Spleen (tissue), 11 donors: Measurements from ENCODE around the gene APCDD1L. TPM values are rescaled to one million over a fixed set of nuclear protein-coding genes. Genes with fewer than 3 reads are reported as not detected.

Experiments used
- DNase-seq: peaks from one replicate; pipeline ENCODE4 v3.0.0-alpha.2; 2020
- H3K27ac ChIP-seq, 8 donors: fragments of 200-600 bp; sonication (generic) in 7 of 8; 1 replicate in 4 of 8; 2 replicates in 4 of 8; pipeline versions ENCODE4 v1.5.0 to v1.8.0; 2016 to 2021; ENCODE audit warnings: inconsistent platforms in 4 of 8, mild to moderate bottlenecking in 4 of 8, moderate library complexity in 1 of 8
- H3K27me3 ChIP-seq, 7 donors: fragments of 200-600 bp; sonication (generic) in 6 of 7; replicated peaks in 1 of 7; 1 replicate in 4 of 7; 2 replicates in 3 of 7; pipeline versions ENCODE4 v1.5.0 to v1.8.0; 2016 to 2021; ENCODE audit warnings: inconsistent platforms in 3 of 7, mild to moderate bottlenecking in 1 of 7
- H3K36me3 ChIP-seq, 6 donors: fragments of 200-600 bp; sonication (generic) in 5 of 6; 1 replicate in 4 of 6; 2 replicates in 2 of 6; pipeline versions ENCODE4 v1.5.0 to v1.8.0; 2016 to 2021; ENCODE audit warnings: inconsistent platforms in 2 of 6
- H3K4me1 ChIP-seq, 6 donors: fragments of 200-600 bp; sonication (generic) in 5 of 6; 1 replicate in 3 of 6; 2 replicates in 3 of 6; pipeline versions ENCODE4 v1.5.0 to v1.8.0; 2016 to 2021; ENCODE audit warnings: inconsistent platforms in 3 of 6
- H3K4me3 ChIP-seq, 8 donors: fragments of 200-600 bp; sonication (generic) in 7 of 8; 1 replicate in 4 of 8; 2 replicates in 4 of 8; pipeline versions ENCODE4 v1.5.0 to v1.8.0; 2016 to 2021; ENCODE audit warnings: inconsistent platforms in 4 of 8, mild to moderate bottlenecking in 4 of 8, moderate library complexity in 2 of 8
- H3K9me3 ChIP-seq, 8 donors: fragments of 200-600 bp; sonication (generic) in 7 of 8; 1 replicate in 4 of 8; 2 replicates in 4 of 8; pipeline versions ENCODE4 v1.5.0 to v1.8.0; 2016 to 2021; ENCODE audit warnings: inconsistent platforms in 4 of 8
- POLR2A ChIP-seq, 3 donors: fragments of 450-650 bp; IDR thresholded peaks; one replicate each; pipeline ENCODE4 v1.5.1; 2017; ENCODE audit warnings: antibody characterized with exemption in 3 of 3, mild to moderate bottlenecking in 1 of 3
- POLR2AphosphoS5 ChIP-seq, 3 donors: sonication (generic); formaldehyde crosslinking; IDR thresholded peaks; one replicate each; pipeline ENCODE4 v1.5.1; 2017; ENCODE audit warnings: antibody characterized with exemption in 3 of 3
- WGBS, 5 donors: extraction: QIAGEN DNeasy Blood & Tissue Kit in 3 of 5; methylation state at CpG; one replicate each; pipeline versions ENCODE4 v1.1.5 to v1.1.7; 2013 to 2018; 5-methylcytosine and 5-hydroxymethylcytosine counted together
- intact Hi-C: fragments of 100-400 bp; cut with DNase I; formaldehyde crosslinking; loops from one replicate; pipeline ENCODE4 v1.15.0; 2023; ENCODE audit warnings: low total_unique reads
- polyA plus RNA-seq, 3 donors: library from polyadenylated mRNA; stranded (reverse); fragments of 200-250 nt; gene quantifications; one replicate each; pipeline ENCODE4 v1.2.1, GENCODE V29; 2013
- total RNA-seq, 7 donors: library from RNA; depleted of rRNA in 3 of 7; stranded (reverse); fragments of >200 nt in 3 of 7; fragmentation: NEBNext Ultra II Directional in 4 of 7; extraction: Animal tissue kit (Norgen Biotek cat#: 25700) in 4 of 7; gene quantifications; one replicate each; pipeline versions ENCODE4 v1.1.0 to v1.2.1, GENCODE V29; 2016 to 2021
- TF ChIP-seq, protein P1 (sequence below), 11 experiments: fragments of 200-600 bp in 7 of 11; fragments of 450-650 bp in 4 of 11; sonication (generic) in 4 of 11; IDR thresholded peaks in 8 of 11; conservative IDR thresholded peaks in 3 of 11; 1 replicate in 7 of 11; 2 replicates in 4 of 11; pipeline versions ENCODE4 v1.4.0 to v1.8.0; 2016 to 2021; ENCODE audit warnings: antibody characterized with exemption in 11 of 11, inconsistent platforms in 4 of 11, mild to moderate bottlenecking in 1 of 11
- donor health status: healthy with polysubstance abuse.
- donor health status: DM: no; HTN: no; CAD: no; lungs with moderate emphysema.
- donor health status: DM: no; HTN: no; CAD: no.
- donor health status: Bipolar disorder and iron deficiency.
- donor health status: healthy.
- donor health status: DM: no; HTN: no; CAD: no.
- donor health status: DM: yes; HTN: yes; CAD: no.

Gene APCDD1L
- total and polyA plus RNA-seq, 10 donors, result 0.03 to 0.50 TPM; not detected in 8

DNA sequence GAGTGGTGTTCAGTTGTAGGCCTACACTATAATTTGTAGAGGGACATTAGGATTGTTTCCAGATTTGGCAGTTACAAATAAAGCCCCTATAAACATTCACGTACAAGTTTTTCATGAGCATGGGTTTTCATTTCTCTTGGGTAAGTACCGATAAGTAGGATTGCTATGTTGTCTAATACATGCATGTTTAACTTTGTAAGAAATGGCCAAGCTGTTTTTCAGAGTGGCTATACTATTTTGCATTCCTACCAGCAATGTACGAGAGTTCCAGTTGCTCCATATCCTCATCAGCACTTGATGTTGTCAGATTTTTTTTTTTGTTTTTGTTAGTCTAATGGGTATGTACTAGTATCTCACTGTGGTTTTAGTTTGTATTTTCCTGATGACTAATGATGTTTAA is 11.2 kb upstream of the APCDD1L start:
- no peak for DNase-seq
- Histone ChIP-seq H3K4me3 (no peak overlapping the region), H3K36me3 (no peaks in the 10 kb centered on the region), H3K9me3 (peaks cover 4 to 64% (median 60%) of the 10 kb centered on the region in 8 donors), H3K4me1 (no peaks in the 10 kb centered on the region), H3K27me3 (peaks cover 0 to 4% (median 0%) of the 10 kb centered on the region in 7 donors), H3K27ac (no peak overlapping the region)
- 93 to 97% (median 95%) methylated on average over 3 of the region's 3 CpGs for WGBS, 5 donors
- intact Hi-C loops, result no loop called here
- TF ChIP-seq, protein P1, sequence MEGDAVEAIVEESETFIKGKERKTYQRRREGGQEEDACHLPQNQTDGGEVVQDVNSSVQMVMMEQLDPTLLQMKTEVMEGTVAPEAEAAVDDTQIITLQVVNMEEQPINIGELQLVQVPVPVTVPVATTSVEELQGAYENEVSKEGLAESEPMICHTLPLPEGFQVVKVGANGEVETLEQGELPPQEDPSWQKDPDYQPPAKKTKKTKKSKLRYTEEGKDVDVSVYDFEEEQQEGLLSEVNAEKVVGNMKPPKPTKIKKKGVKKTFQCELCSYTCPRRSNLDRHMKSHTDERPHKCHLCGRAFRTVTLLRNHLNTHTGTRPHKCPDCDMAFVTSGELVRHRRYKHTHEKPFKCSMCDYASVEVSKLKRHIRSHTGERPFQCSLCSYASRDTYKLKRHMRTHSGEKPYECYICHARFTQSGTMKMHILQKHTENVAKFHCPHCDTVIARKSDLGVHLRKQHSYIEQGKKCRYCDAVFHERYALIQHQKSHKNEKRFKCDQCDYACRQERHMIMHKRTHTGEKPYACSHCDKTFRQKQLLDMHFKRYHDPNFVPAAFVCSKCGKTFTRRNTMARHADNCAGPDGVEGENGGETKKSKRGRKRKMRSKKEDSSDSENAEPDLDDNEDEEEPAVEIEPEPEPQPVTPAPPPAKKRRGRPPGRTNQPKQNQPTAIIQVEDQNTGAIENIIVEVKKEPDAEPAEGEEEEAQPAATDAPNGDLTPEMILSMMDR (IDR thresholded peaks at IDR 0.05 in 8 of 11, conservative IDR thresholded peaks at IDR 0.05 in 3 of 11), result no peak
- TF ChIP-seq POLR2A (IDR thresholded peaks at IDR 0.05), result no peak
- no peak for TF ChIP-seq POLR2AphosphoS5 (IDR thresholded peaks at IDR 0.05)

DNA sequence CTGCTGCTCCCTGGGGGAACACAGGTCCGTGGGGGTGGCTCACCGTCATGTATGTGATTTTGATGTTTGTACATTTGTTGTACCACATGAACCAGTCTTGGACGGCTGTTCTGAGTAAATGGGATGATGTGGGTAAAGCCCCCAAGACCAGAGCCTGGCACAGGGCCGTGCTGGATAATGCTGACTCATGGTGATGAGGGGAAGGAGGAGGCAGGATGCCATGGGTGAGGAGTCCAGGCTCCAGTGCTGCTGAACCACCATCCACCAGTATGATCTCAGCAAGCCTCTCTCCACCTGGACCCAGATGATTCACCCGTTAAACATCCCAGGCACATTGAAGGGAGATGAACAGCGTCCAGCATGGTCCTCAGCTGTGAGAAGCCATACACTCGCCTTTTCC is 9.6 kb upstream of the APCDD1L start:
- no peak for TF ChIP-seq POLR2AphosphoS5 (IDR thresholded peaks at IDR 0.05)
- TF ChIP-seq, protein P1 (IDR thresholded peaks at IDR 0.05 in 8 of 11, conservative IDR thresholded peaks at IDR 0.05 in 3 of 11), result no peak
- TF ChIP-seq POLR2A (IDR thresholded peaks at IDR 0.05), result no peak
- no peak overlapping the region for H3K4me3 ChIP-seq
- 74 to 80% (median 75%) methylated on average over 7 of the region's 7 CpGs for WGBS, 5 donors

DNA sequence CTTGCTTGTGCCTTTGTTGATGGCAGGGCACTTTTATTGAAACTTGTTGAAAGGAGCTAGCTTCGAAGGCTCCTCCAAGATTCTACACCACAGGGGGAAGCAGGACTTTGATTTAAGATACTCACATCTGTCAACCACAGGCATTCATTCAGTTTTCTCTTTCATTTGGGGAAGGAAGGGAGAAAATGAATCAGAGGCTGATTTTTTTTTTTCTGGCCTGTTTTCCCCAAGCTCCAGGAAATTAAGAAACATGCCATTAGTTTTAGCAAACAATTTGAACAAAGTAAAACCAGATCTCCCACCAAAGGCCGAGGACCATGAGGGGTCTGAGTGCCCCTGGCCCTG is 8.7 kb upstream of the APCDD1L start:
- DNase-seq, result no peak
- WGBS, 5 donors, result 34 to 50% (median 44%) methylated on average over 2 of the region's 2 CpGs
- H3K4me3 ChIP-seq, result no peak overlapping the region
- no peak overlapping the region for H3K27ac ChIP-seq
- no peaks in the 10 kb centered on the region for H3K36me3 ChIP-seq
- TF ChIP-seq POLR2A (IDR thresholded peaks at IDR 0.05), result no peak
- no peak for TF ChIP-seq POLR2AphosphoS5 (IDR thresholded peaks at IDR 0.05)
- TF ChIP-seq, protein P1 (IDR thresholded peaks at IDR 0.05 in 8 of 11, conservative IDR thresholded peaks at IDR 0.05 in 3 of 11), result no peak
- H3K27me3 ChIP-seq, result no peaks in the 10 kb centered on the region
- H3K9me3 ChIP-seq, result peaks cover 1 to 41% (median 35%) of the 10 kb centered on the region in 8 donors
- intact Hi-C loops, result no loop called here
- H3K4me1 ChIP-seq, result no peaks in the 10 kb centered on the region

More for the DNA sequence above, 9.6 kb upstream of the APCDD1L start:
- no peak overlapping the region for H3K27ac ChIP-seq
- H3K36me3 ChIP-seq, result no peaks in the 10 kb centered on the region
- DNase-seq, result no peak
- no peaks in the 10 kb centered on the region for H3K4me1 ChIP-seq
- intact Hi-C loops, result no loop called here
- peaks cover 4 to 48% (median 44%) of the 10 kb centered on the region in 8 donors for H3K9me3 ChIP-seq
- no peaks in the 10 kb centered on the region for H3K27me3 ChIP-seq

DNA sequence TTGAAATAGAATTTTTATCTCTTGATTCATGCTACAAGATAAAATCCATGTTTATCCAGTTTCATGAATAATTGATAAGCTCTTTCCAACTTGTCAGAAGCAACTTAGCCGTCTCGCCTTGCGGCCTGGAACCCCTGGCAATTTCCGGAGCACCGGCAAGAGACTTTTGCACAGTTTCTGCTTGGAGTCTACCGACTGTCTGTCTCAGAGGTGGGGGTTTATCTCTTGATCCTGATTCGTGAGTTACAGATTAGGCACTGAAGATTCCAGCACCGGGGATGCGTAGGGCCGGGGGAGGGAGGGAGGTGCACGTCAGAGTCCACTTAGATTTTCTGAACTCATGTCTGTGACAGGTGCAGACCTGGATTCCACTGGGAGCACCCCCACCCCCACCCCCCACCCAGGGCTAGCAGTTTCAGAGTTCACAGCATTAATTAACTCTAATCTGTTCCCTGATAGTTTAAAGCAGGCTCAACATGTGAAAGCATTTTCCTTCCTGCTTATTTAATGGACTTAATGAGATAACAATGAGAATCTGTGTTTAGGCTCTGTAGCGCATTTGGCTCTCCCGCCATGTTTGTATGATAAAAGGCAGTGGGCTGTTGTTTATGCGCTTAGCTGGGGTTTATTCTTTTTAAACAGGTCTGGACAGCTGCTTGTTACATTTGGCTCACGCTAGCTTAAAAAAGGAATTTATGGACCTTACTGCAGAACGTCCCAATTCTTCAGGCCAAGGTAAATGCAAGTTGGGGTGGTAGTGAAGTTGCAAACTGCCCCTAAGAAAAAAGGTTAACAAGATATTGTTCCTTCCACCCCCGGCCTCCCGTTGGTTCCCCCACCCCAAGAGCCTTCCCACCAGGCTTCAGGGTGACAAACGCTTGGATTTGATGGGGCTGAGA is 8.1 kb upstream of the APCDD1L start:
- peaks cover 0 to 35% (median 30%) of the 10 kb centered on the region in 8 donors for H3K9me3 ChIP-seq
- H3K27ac ChIP-seq, result no peak overlapping the region
- TF ChIP-seq POLR2A (IDR thresholded peaks at IDR 0.05), result no peak
- TF ChIP-seq POLR2AphosphoS5 (IDR thresholded peaks at IDR 0.05), result no peak
- TF ChIP-seq, protein P1 (IDR thresholded peaks at IDR 0.05 in 8 of 11, conservative IDR thresholded peaks at IDR 0.05 in 3 of 11), result no peak
- 65 to 75% (median 69%) methylated on average over 18 to 19 of the region's 19 CpGs for WGBS, 5 donors
- H3K4me1 ChIP-seq, result no peaks in the 10 kb centered on the region
- no peak for DNase-seq
- intact Hi-C loops, result no loop called here
- H3K4me3 ChIP-seq, result no peak overlapping the region
- H3K27me3 ChIP-seq, result peaks cover 0 to 2% (median 0%) of the 10 kb centered on the region in 7 donors
- no peaks in the 10 kb centered on the region for H3K36me3 ChIP-seq
